Ramos (cell line): ENCODE measurements around the gene MED20.

Experiments
- in situ Hi-C: fragments of 300-500 bp; cut with MboI; formaldehyde crosslinking; loops from one replicate; pipeline ENCODE4 v1.14.3; 2022; ENCODE audit warnings: low sequenced_read_pairs; ENCODE audit not compliant: unreplicated experiment

The MED20 gene

GRCh38 chr6:41941280-41942066, 20.5 kb upstream of the MED20 start, which contains the start of gene CCND3:
TSS of gene CCND3 (minus strand) at chr6:41941808. CDS start at chr6:41941649, 159 bp downstream.
- in situ Hi-C loops, result no loop called here

GRCh38 chr6:41940759-41941279, 19.9 kb upstream of the MED20 start:
- in situ Hi-C loops, result no loop called here

- in situ Hi-C loops, result no loop called here
Observed at GRCh38 chr6:41939848-41940758, 19.2 kb upstream of the MED20 start.

GRCh38 chr6:41939176-41939847, 18.4 kb upstream of the MED20 start:
- in situ Hi-C loops, result no loop called here

- in situ Hi-C loops, result no loop called here
Observed at GRCh38 chr6:41938590-41939175, 17.7 kb upstream of the MED20 start.

- in situ Hi-C loops, result no loop called here
Observed at GRCh38 chr6:41937861-41938574, 17.1 kb upstream of the MED20 start.

GRCh38 chr6:41937472-41937860, 16.5 kb upstream of the MED20 start:
- in situ Hi-C loops, result no loop called here

- in situ Hi-C loops, result no loop called here
Observed at GRCh38 chr6:41936073-41936837, 15.3 kb upstream of the MED20 start.

- in situ Hi-C loops, result no loop called here
Observed at GRCh38 chr6:41935685-41936072, 14.7 kb upstream of the MED20 start.

GRCh38 chr6:41935193-41935574, 14.2 kb upstream of the MED20 start:
- in situ Hi-C loops, result no loop called here

GRCh38 chr6:41934278-41935192, 13.6 kb upstream of the MED20 start:
- in situ Hi-C loops, result loop anchor here (5.0 kb wide), 1 partner anchor 108 kb away; no protein-coding TSS in a partner anchor

- in situ Hi-C loops, result loop anchor here (5.0 kb wide), 1 partner anchor 110 kb away; no protein-coding TSS in a partner anchor
Observed at GRCh38 chr6:41932378-41932777, 11.4 kb upstream of the MED20 start.

- in situ Hi-C loops, result loop anchor here (5.0 kb wide), 1 partner anchor 111 kb away; no protein-coding TSS in a partner anchor
Observed at GRCh38 chr6:41931792-41932191, 10.9 kb upstream of the MED20 start.

- in situ Hi-C loops, result loop anchor here (5.0 to 10.0 kb wide), 2 partner anchors 112 to 145 kb away; partner anchors contain the start of genes PRICKLE4 and TOMM6
Observed at GRCh38 chr6:41929924-41930323, 9.0 kb upstream of the MED20 start.

- in situ Hi-C loops, result loop anchor here (10.0 kb wide), 1 partner anchor 142 kb away; the partner anchor contains the start of genes PRICKLE4 and TOMM6
Observed at GRCh38 chr6:41927253-41927652, 6.3 kb upstream of the MED20 start.

GRCh38 chr6:41922154-41922553, 1.2 kb upstream of the MED20 start:
- in situ Hi-C loops, result loop anchor here (10.0 kb wide), 1 partner anchor 137 kb away; the partner anchor contains the start of genes PRICKLE4 and TOMM6

GRCh38 chr6:41921712-41921998, 716 bp upstream of the MED20 start:
- in situ Hi-C loops, result loop anchor here (10.0 kb wide), 1 partner anchor 137 kb away; the partner anchor contains the start of genes PRICKLE4 and TOMM6
